Measurements from ENCODE around the gene NSUN5.

DNA sequence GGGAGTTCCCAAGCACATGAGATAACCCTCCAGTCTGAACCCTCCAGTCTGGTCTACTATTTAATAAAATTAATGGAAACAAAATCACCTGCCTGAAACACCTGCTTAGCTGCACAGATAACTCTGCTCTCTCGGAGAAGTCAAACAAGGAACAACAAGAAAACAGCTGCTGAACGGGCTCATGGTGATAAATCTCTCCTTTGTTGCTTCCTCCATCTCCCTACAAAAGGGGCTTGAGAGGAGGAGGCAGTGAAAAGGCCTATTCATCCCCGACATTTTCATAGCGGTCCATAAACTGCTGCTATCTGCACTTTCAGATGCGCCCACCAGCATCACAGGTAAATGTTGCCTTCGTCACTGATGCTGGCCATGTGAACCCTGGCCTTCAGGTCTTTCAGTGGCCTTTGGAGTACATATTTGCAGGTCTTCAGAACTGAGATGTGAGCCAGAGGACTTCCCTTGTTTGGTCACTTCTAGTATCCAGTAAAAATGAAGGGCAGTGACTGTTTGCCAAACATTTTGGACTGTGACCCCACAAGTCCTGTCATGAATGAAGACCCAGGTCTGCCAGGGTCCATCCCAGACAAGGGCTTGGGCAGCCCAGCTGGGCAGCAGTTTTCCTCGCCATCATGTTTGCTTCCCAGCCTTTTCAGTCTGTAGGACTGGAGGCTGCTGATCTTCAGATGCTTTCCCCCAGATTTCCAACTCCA lies 35.2 kb upstream of the NSUN5 start:
- TF ChIP-seq, protein P1, sequence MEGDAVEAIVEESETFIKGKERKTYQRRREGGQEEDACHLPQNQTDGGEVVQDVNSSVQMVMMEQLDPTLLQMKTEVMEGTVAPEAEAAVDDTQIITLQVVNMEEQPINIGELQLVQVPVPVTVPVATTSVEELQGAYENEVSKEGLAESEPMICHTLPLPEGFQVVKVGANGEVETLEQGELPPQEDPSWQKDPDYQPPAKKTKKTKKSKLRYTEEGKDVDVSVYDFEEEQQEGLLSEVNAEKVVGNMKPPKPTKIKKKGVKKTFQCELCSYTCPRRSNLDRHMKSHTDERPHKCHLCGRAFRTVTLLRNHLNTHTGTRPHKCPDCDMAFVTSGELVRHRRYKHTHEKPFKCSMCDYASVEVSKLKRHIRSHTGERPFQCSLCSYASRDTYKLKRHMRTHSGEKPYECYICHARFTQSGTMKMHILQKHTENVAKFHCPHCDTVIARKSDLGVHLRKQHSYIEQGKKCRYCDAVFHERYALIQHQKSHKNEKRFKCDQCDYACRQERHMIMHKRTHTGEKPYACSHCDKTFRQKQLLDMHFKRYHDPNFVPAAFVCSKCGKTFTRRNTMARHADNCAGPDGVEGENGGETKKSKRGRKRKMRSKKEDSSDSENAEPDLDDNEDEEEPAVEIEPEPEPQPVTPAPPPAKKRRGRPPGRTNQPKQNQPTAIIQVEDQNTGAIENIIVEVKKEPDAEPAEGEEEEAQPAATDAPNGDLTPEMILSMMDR (IDR thresholded peaks at IDR 0.05; ENCODE audit: poor library complexity): no peak
- TF ChIP-seq EZH2phosphoT487 (IDR thresholded peaks at IDR 0.05; ENCODE audit: low read depth, severe bottlenecking, unreplicated experiment): no peak
